Measurements from ENCODE around the gene ZNF500.
A peak's percentile ranks its signal among the peaks of the same experiment; 100 is the strongest.

ZNF500 gene

DNA sequence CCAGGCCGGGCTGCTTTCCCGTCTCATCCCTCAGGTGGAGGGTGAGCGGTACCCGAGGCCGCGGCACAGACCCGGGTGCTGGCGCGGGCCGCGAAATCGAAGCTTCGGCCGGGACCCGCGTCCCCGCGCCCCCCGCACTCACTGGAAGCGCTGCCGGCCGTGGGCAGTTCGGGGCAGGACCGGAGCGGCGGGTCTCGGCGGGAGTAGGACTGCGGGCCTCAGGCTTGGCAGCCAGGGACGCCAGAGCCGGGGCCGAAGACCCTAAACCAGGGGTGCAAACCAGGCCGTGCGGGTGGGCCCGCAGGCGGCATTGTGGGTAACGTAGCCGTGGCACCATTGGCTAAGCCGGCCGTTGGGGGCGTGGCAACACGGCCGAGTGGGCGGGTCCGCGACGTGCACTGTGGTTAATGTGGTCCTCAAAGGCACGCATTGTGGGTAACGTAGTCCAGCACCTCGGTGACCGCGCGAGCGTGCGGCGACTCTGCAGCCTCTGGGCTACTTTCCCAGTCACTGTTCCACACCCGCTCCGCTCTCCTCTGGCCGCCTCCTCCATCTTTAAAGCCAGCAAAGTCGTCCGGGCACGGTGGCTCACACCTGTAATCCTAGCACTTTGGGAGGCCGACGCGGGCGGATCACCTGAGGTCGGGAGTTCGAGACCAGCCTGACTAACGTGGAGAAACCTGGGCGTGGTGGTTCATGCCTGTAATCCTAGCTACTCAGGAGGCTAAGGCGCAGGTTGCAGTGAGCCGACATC lies at the start of gene ZNF500:
Gene ZNF500, minus strand, starts transcription at position 288 of the 754 bp plus-strand sequence. CDS start 1,184 bp downstream, outside the sequence.
- DNase-seq (ENCODE audit: low read depth): peak; percentile 98

DNA sequence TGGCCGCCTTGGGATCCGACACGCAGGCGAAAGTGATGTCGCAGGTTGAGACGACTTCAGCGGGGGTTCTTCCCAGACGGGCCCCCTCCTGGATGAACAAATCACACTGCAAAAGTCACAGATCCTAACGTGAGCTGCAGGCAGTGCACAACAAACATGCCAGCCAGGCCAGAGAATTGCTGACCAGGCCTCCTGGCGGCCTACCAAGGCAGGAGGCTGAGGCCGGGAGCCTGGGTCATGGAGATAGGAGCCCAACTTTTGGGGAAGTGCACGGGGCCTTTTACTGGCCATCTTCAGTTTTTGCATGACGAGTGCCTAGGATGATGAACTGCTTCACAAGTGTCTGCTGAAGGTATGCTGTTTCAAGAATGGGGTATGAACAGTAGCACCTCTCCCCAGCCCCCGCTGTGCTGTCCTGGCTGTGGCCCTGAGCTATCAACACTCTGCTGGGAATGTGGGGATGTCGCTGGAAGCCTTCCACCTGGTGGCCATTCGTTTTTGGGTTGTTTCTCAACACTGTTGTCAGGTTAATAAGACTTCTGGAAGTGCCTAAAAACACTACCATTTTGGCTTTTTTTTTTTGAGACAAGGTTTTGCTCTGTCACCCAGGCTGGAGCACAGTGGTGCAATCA lies 47.7 kb upstream of the ZNF500 start:
- no peak for DNase-seq (ENCODE audit: low read depth)

- no peak for DNase-seq (ENCODE audit: low read depth)
Observed at GRCh38 chr16:4814046-4814445, 47.1 kb upstream of the ZNF500 start.

DNA sequence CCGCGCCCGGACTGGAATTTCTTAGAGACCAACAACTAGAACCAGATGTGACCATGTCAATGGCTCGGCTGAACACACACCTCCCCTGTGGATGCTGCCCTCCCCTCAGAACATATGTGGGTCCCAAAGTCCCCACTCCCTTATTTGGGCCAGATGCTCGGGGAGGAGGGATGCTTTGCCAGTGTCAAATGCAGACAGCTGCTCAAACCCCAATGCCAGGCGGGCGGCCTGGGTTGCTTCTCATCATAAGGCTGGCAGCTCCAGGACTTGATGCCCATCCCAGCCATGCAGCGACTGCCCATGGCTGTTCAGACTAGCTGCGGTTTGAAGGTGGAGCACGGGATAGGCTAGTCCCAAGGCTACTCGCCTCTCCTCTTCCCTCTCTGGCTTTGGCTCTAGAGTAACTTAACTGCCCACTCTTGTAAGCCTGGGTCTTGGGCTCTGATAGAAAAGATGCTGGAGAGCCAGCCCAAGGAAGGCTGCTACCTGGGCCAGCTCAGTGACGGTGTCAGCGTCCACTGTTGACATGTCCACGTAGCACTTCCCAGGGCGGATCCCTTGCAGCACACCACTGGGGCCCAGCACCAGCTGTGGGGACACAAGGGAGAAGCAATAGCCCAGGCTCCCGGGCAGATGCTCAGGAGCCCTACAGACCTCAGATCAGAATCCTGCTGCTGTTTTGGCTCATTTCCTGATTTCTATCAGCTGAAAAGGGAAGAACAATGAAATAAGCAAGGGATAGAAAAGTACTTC lies 46.5 kb upstream of the ZNF500 start:
- no peak for DNase-seq (ENCODE audit: low read depth)

GRCh38 chr16:4811773-4812172 lies 44.8 kb upstream of the ZNF500 start:
- no peak for DNase-seq (ENCODE audit: low read depth)

DNA sequence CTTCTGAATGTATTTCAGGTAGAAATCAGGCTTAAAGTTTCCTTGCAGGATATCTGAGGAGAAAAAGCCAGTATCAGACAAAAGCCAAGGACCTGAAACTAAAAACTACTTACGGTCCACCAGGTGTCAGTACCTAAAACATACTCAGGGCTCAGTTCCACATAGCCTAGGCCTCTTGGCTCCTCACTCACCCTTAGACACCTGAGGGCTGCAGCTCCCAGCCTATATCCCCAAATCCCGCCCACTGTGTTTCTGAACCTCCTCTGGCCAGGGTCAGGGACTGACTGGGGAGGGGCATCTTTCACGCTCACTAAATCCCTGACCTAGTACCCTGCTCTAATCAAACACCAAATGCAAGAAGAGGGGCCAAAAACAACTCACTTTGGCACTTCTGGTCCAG lies 44.3 kb upstream of the ZNF500 start:
- no peak for DNase-seq (ENCODE audit: low read depth)

DNA sequence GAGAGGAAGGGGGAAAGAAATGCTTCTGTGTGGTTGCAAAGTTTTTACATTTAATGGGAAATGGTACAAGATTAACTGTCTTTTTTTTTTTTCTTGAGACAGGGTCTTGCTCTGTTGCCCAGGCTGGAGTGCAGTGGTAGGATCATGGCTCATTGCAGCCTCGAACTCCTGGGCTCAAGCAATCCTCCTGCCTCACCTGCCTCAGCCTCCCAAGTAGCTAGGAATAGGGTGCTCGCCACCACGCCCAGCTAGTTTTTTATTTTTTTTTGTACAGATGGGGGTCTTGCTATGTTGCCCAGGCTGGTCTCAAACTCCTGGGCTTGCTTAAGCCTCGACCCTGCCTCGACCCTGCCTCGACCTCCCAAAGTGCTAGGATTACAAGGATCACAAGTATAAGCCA lies 39.3 kb upstream of the ZNF500 start:
- no peak for DNase-seq (ENCODE audit: low read depth)

- no peak for DNase-seq (ENCODE audit: low read depth)
Observed at GRCh38 chr16:4805231-4805630, 38.3 kb upstream of the ZNF500 start.

DNA sequence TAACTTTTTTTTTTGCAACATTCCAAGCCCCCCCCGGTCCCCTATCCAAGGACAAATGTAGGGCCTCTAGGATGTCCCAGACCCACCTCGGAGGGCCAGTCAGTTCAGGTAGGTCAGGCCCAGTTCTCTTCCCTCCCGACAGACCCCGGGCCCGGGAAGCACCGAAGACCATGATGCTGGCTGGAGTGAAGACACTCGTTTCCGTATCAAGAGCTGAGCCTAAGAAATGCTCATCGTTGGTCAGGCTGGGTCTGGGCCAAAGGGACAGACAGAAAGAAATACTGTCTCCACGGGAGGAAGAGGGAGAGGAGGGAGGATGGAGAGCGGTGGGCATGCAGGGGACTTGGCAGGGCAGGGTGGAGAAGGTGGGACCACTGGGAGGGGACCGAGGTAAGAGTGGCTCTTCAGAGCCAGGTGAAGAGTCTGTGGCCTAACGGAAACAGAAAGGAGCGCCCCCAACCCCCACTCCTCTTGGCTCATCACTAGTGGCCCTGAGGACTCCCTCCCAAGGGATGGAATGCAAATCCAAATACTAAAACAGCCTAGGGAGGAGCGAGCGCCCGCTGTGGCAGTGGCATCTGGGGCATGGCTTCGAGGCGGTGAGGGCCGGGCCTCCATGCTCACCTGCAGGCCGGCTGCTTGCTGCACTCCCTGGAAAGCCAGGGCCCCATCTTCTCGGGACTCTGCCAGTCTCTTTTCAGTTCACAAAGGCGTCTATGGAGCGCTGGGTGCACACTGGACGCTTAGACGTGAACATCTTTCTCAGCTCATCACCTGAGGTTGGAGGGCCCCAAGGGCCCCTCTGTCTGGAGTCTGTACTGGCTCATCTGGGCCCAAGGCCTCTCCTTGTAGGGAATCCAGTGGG lies 37.2 kb upstream of the ZNF500 start:
- no peak for DNase-seq (ENCODE audit: low read depth)

GRCh38 chr16:4803401-4803844 lies 36.5 kb upstream of the ZNF500 start:
- no peak for DNase-seq (ENCODE audit: low read depth)

DNA sequence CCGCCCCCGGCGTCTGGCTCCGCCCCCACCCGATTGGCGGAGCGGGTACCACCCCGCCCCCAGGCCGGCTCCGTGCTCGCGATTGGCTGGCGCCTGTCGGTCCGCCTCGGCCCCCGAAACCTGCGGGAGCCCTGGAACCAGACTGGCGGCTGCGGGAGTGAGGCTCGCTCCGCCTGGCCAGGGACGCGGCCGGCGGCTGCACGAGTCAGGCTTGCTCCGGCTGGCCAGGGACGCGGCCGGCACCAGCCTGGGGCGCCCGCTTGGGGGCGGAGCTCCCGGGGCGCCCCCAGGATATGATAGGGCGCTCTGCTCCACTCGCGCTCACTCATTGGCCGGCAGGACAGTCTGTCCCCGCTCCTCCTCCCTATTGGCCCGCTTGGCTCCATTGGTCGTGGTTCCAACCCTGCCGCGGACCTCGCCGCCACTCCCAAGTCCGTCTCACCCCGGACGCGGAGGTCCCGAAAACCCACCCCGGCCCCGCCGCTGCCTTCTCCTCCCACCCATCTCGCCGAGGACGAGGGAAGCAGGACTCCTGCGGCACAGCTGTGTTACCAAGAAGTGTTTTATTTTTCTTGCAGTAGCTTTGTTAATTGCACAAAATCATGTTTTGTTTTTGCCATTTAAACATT lies 35.8 kb upstream of the ZNF500 start:
- DNase-seq (ENCODE audit: low read depth): peak; percentile 71

- peak; percentile 27 for DNase-seq (ENCODE audit: low read depth)
Observed at GRCh38 chr16:4801962-4802658, 35.1 kb upstream of the ZNF500 start, which contains the start of gene ROGDI. Gene ROGDI, minus strand, starts transcription at chr16:4802633. Its CDS starts 62 bp downstream, at chr16:4802571.

DNA sequence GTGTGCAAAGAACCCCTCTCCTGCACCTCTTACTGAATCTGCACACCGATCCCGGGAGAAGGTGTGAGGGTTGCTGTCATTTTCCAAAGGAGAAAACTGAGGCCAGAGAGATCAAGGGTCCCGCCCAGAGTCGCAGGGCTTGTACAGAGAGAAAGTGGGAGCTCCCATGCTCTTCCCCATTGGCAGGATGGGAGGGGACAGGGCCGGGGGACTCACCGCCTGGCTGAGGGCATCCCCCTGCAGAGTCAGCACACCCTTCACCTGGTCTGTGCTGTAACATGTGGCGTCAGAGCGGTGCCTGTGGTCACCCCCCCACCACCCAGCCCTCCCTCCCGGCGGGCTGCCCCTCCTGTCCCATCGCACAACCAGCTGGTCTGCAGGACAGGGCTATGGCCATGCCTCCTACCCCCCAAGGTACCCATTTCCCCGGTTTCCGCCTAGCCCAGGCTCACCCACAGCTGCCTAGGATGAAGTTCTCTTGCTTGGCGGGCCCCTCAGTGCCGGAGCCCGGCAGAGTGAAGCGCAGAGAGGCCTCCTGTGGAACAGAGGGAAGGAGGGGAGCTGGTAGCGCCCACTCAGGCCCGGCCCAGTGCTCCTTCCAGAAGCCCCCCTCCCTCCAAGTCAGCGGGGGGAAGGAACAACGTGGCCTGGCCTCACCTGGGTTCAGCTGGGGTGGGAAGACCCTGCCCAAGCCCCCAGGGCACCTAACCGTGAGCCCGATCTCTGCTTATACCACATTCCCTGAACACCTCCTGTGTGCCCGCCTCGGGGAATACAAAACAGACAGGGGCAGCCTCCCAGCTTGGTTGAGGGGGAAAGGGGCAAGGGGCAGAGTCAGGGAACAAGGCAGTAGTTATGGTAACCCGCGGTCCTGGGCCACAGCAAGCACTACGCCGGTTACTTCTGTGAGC lies 34.3 kb upstream of the ZNF500 start:
- DNase-seq (ENCODE audit: low read depth): no peak

DNA sequence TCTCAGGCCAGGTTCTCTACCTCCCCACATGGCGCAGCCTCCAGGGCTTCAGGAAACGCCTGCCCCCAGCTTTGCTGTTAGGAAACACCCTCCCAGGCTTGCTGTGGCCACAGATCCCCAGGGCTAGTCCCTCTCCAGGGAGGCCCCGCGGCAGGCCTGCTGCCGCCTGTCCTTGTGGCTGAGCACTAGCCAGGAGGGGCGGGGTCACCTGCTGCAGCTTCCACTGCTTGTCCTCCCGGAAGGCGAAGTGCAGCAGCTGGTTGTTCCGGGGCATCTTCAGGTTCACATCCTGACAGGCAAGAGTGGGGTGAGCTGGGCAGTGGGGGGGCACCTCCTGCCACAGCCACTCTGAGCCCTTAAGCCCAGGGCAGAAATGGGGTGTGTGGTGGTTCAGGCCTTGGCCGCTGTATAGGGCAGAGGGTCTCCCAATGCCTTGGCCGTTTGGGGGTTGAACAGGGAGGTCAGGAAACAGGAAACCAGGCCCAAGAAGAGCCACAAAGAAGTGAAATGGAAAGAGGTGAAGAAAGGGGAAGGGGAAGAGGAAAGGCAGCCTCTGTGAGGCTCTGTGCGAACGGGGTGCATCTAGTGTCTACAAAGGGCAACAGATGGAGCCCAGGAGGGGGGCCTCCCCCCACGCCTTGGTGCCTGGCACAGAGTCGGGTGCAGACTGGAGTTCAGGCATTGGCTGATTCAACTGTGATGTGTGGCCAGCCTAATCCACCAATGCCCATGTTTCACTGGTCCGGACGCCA lies 33.5 kb upstream of the ZNF500 start:
- DNase-seq (ENCODE audit: low read depth): no peak

DNA sequence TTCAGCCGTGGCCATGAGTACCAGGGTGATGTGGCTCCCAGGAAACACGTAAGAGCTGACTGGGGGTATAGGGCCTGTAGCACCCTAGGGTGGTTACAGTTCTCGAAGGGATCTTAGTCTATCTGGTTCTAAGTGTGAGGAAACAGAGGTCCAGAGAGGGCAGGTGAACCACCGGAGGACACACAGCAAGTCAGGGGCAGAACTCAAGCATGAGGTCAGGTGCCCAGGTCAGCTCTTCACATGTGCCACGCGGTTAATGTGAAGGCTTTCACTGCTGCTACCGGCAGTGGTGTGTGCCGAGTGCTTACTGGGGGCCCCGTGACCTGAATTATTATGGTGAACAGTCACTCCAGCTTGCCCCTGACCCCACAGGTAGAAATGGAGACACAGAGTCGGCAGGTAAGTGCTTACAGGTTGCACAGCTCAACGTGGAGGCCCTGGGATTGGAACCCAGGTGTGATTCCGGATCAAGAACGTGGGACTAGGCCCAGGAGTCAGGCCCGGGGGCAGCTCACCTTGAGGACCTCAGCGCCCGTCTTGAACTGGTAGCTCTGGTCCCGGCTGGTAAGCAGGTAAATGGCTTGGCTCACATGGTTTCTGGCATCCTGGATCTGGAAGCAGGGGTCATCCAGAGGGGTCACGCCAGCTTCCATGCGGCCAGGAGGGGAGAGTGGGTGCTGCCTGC lies 32.4 kb upstream of the ZNF500 start:
- no peak for DNase-seq (ENCODE audit: low read depth)

DNA sequence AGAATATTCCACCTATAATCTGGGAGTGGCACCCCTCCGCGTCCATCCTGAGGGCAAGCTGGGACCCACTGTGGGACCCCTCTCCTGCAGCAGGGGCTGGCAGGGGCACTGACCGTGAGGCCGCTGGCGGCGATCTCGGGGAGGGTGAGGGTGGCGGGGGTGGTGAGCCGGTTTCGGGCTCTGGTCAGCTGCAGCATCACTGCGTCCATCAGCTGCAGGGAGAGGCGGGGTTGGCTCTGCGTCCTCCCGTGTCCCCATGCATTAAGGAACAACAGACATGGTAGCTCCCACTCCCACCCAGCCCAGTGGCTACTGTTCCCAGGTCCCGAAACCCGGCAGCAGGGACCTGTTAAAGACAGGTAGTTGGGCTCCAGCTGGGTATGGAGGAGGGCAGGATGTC lies 31.5 kb upstream of the ZNF500 start:
- DNase-seq (ENCODE audit: low read depth): no peak

DNA sequence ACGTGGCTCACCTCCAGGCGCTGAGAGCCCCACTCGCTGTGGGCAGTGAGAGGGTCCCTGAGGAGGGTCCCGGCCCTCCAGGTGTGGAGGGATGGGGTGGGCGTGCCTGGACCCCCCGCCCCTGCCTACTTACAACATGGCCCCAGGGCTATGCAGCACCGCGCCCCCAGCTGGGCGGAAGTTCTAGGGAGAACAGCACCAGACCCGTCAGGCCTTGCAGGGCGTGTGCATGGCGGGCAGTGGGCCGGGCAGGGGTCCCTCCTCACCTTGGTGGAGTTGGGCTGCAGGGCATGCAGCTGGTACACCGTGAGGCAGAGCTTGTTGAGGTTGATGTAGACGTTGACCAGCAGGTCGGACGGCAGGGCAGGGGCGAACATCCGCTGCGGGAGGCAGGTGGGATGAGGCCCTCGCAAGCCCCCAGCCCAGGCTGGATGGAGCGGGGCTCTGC lies 30.9 kb upstream of the ZNF500 start:
- no peak for DNase-seq (ENCODE audit: low read depth)

Data from stimulated activated CD8-positive, alpha-beta memory T cell treated with anti-CD3 and anti-CD28 coated beads, Interleukin-7, amount 100 ng/mL, for 24 hours (primary cell).